Stomach (tissue), 4 donors: ENCODE measurements around the gene XIRP2.

ENCODE experiments used
- CTCF ChIP-seq, 7 experiments: fragments of 450-650 bp in 4 of 7; fragments of 200-600 bp in 3 of 7; sonication (generic) in 3 of 7; IDR thresholded peaks; one replicate each; pipeline ENCODE4 v1.5.1; 2016 to 2019; ENCODE audit warnings: antibody characterized with exemption in 7 of 7, control low read depth in 2 of 7, mild to moderate bottlenecking in 1 of 7
- EP300 ChIP-seq: sonication (generic); formaldehyde crosslinking; IDR thresholded peaks from one replicate; pipeline ENCODE4 v1.6.1; 2017; ENCODE audit warnings: antibody characterized with exemption
- POLR2A ChIP-seq, 4 donors: fragments of 450-650 bp; IDR thresholded peaks; one replicate each; pipeline ENCODE4 v1.6.1; 2016; ENCODE audit warnings: antibody characterized with exemption in 4 of 4, control low read depth in 2 of 4, mild to moderate bottlenecking in 1 of 4, moderate library complexity in 1 of 4
- POLR2AphosphoS5 ChIP-seq, 3 donors: sonication (generic); formaldehyde crosslinking; IDR thresholded peaks; one replicate each; pipeline ENCODE4 v1.6.1; 2016; ENCODE audit warnings: antibody characterized with exemption in 3 of 3

GRCh38 chr2:167028503-167028902, 140.2 kb downstream of the XIRP2 start:
- TF ChIP-seq CTCF (IDR thresholded peaks at IDR 0.05) (no peak), EP300 (no peak), POLR2A (IDR thresholded peaks at IDR 0.05) (no peak), POLR2AphosphoS5 (IDR thresholded peaks at IDR 0.05) (no peak)
